Activated CD8-positive, alpha-beta memory T cell treated with anti-CD3 and anti-CD28 coated beads, Interleukin-2, amount 10 ng/mL, durations not matched to agents 7 days and 5 days (primary cell): ENCODE results near the gene GCNT1. TPM values are rescaled to one million over a fixed set of nuclear protein-coding genes. Genes with fewer than 3 reads are reported as not detected.
"Not testable (repeated sequence)": the region's sequence is repeated elsewhere in the genome, so short reads cannot be mapped to it uniquely, and the experiment has no call there.

Experiments
- ATAC-seq: fragments of 150-1000 bp; cut with Tn5 transposase; one replicate; pipeline ENCODE4 v1.10.0; 2021; ENCODE audit warnings: moderate library complexity
- CTCF ChIA-PET: fragments of 350-600 bp; sonication (Branson Sonifier 250); formaldehyde crosslinking; loops from one replicate; lab custom pipeline; 2021; ENCODE audit warnings: antibody characterized with exemption; lab: Charles Lee
- DNase-seq: peaks from one replicate; pipeline ENCODE4 v3.0.0-alpha.2; 2020
- H3K27ac Mint-ChIP-seq: one replicate; pipeline ENCODE4 v1.8.0; 2021; ENCODE audit warnings: mild to moderate bottlenecking, mixed read lengths
- H3K27me3 Mint-ChIP-seq: one replicate; pipeline ENCODE4 v1.8.0; 2021; ENCODE audit warnings: mixed read lengths
- H3K36me3 Mint-ChIP-seq: one replicate; pipeline ENCODE4 v1.8.0; 2021; ENCODE audit warnings: mild to moderate bottlenecking, mixed read lengths
- H3K4me1 Mint-ChIP-seq: one replicate; pipeline ENCODE4 v1.8.0; 2021; ENCODE audit warnings: mixed read lengths
- H3K4me3 Mint-ChIP-seq: one replicate; pipeline ENCODE4 v1.8.0; 2021; ENCODE audit warnings: mild to moderate bottlenecking, moderate library complexity, mixed read lengths
- H3K9me3 Mint-ChIP-seq: one replicate; pipeline ENCODE4 v1.8.0; 2022; ENCODE audit warnings: low read depth, mixed read lengths
- total RNA-seq, 2 experiments: library from RNA; stranded (reverse); gene quantifications; one replicate each; pipeline ENCODE4 v1.2.3, GENCODE V29; 2021

GCNT1 gene
- total RNA-seq, 2 experiments from 2014 or later: 23.0 to 25.0 TPM

GRCh38 chr9:76477818-76478217 is 18.8 kb downstream of the GCNT1 start:
- H3K4me3 Mint-ChIP-seq, CTCF ChIA-PET, H3K27ac Mint-ChIP-seq, H3K9me3 Mint-ChIP-seq, ATAC-seq, H3K4me1 Mint-ChIP-seq, DNase-seq, H3K27me3 Mint-ChIP-seq: not testable (repeated sequence)
- H3K36me3 Mint-ChIP-seq: peaks cover 31% of the 10 kb centered on the region

GRCh38 chr9:76478226-76478625 is 19.2 kb downstream of the GCNT1 start:
- Mint-ChIP-seq H3K27ac (no peak overlapping the region), H3K9me3 (peaks cover 10% of the 10 kb centered on the region), H3K4me3 (no peak overlapping the region), H3K36me3 (peaks cover 31% of the 10 kb centered on the region), H3K4me1 (no peaks in the 10 kb centered on the region), H3K27me3 (no peaks in the 10 kb centered on the region)
- DNase-seq (no peak), ATAC-seq (no peak)
- CTCF ChIA-PET: no interaction called here

- ATAC-seq, H3K9me3 Mint-ChIP-seq, H3K27me3 Mint-ChIP-seq, H3K4me1 Mint-ChIP-seq, DNase-seq, H3K27ac Mint-ChIP-seq, CTCF ChIA-PET, H3K4me3 Mint-ChIP-seq: not testable (repeated sequence)
- peaks cover 33% of the 10 kb centered on the region for H3K36me3 Mint-ChIP-seq
Measured at GRCh38 chr9:76479337-76479736, 20.4 kb downstream of the GCNT1 start.

GRCh38 chr9:76486151-76486550 is 27.2 kb downstream of the GCNT1 start:
- CTCF ChIA-PET: interaction anchor here (1.2 kb wide), 1 partner anchor 12 kb away, joined by 3 read pairs; no protein-coding TSS in a partner anchor
- ATAC-seq (no peak), DNase-seq (no peak)
- Mint-ChIP-seq H3K4me1 (peaks cover 21% of the 10 kb centered on the region), H3K27ac (no peak overlapping the region), H3K9me3 (peaks cover 5% of the 10 kb centered on the region), H3K4me3 (no peak overlapping the region), H3K36me3 (peaks cover 48% of the 10 kb centered on the region), H3K27me3 (no peaks in the 10 kb centered on the region)

- no peak for ATAC-seq
- H3K4me3 Mint-ChIP-seq: no peak overlapping the region
- CTCF ChIA-PET: no interaction called here
- no peak for DNase-seq
- H3K9me3 Mint-ChIP-seq: peaks cover 5% of the 10 kb centered on the region
- peaks cover 69% of the 10 kb centered on the region for H3K36me3 Mint-ChIP-seq
- H3K27ac Mint-ChIP-seq: no peak overlapping the region
- H3K27me3 Mint-ChIP-seq: no peaks in the 10 kb centered on the region
- H3K4me1 Mint-ChIP-seq: peaks cover 22% of the 10 kb centered on the region
Measured at GRCh38 chr9:76490249-76490990, 31.4 kb downstream of the GCNT1 start.

- DNase-seq, H3K27ac Mint-ChIP-seq, ATAC-seq, H3K27me3 Mint-ChIP-seq, H3K4me3 Mint-ChIP-seq, CTCF ChIA-PET, H3K9me3 Mint-ChIP-seq: not testable (repeated sequence)
- Mint-ChIP-seq H3K4me1 (peaks cover 22% of the 10 kb centered on the region), H3K36me3 (peaks cover 66% of the 10 kb centered on the region)
Measured at GRCh38 chr9:76491056-76491455, 32.1 kb downstream of the GCNT1 start.

- CTCF ChIA-PET, ATAC-seq, H3K27me3 Mint-ChIP-seq, H3K9me3 Mint-ChIP-seq, H3K27ac Mint-ChIP-seq, DNase-seq, H3K4me3 Mint-ChIP-seq: not testable (repeated sequence)
- H3K4me1 Mint-ChIP-seq: peaks cover 11% of the 10 kb centered on the region
- H3K36me3 Mint-ChIP-seq: peaks cover 52% of the 10 kb centered on the region
Measured at GRCh38 chr9:76493496-76493895, 34.5 kb downstream of the GCNT1 start.

GRCh38 chr9:76500061-76500460 is 41.1 kb downstream of the GCNT1 start:
- no peaks in the 10 kb centered on the region for H3K9me3 Mint-ChIP-seq
- peaks cover 54% of the 10 kb centered on the region for H3K36me3 Mint-ChIP-seq
- H3K27me3 Mint-ChIP-seq: no peaks in the 10 kb centered on the region
- no peak overlapping the region for H3K4me3 Mint-ChIP-seq
- no peak for DNase-seq
- CTCF ChIA-PET: no interaction called here
- peaks cover 8% of the 10 kb centered on the region for H3K4me1 Mint-ChIP-seq
- no peak for ATAC-seq
- no peak overlapping the region for H3K27ac Mint-ChIP-seq

GRCh38 chr9:76502746-76503145 is 43.8 kb downstream of the GCNT1 start:
- Mint-ChIP-seq H3K27ac (no peak overlapping the region), H3K4me3 (no peak overlapping the region), H3K36me3 (peaks cover 43% of the 10 kb centered on the region), H3K9me3 (no peaks in the 10 kb centered on the region), H3K27me3 (no peaks in the 10 kb centered on the region), H3K4me1 (peaks cover 8% of the 10 kb centered on the region)
- ATAC-seq: no peak
- CTCF ChIA-PET: interaction anchor here (0.9 kb wide), 1 partner anchor 75 kb away, joined by 3 read pairs; no protein-coding TSS in a partner anchor
- no peak for DNase-seq

GRCh38 chr9:76510041-76510440 is 51.1 kb downstream of the GCNT1 start:
- Mint-ChIP-seq H3K27me3 (no peaks in the 10 kb centered on the region), H3K27ac (no peak overlapping the region), H3K9me3 (no peaks in the 10 kb centered on the region), H3K4me1 (no peaks in the 10 kb centered on the region), H3K36me3 (peaks cover 7% of the 10 kb centered on the region), H3K4me3 (no peak overlapping the region)
- CTCF ChIA-PET: no interaction called here
- ATAC-seq (no peak), DNase-seq (no peak)

GRCh38 chr9:76510446-76510845 is 51.5 kb downstream of the GCNT1 start:
- ATAC-seq (no peak), DNase-seq (no peak)
- CTCF ChIA-PET: interaction anchor here (0.6 kb wide), 1 partner anchor 514 kb away, joined by 4 read pairs; no protein-coding TSS in a partner anchor
- H3K9me3 Mint-ChIP-seq: no peaks in the 10 kb centered on the region
- no peak overlapping the region for H3K27ac Mint-ChIP-seq
- no peaks in the 10 kb centered on the region for H3K4me1 Mint-ChIP-seq
- no peak overlapping the region for H3K4me3 Mint-ChIP-seq
- no peaks in the 10 kb centered on the region for H3K27me3 Mint-ChIP-seq
- H3K36me3 Mint-ChIP-seq: peaks cover 7% of the 10 kb centered on the region

- Mint-ChIP-seq H3K36me3 (peaks cover 4% of the 10 kb centered on the region), H3K9me3 (no peaks in the 10 kb centered on the region), H3K4me3 (no peak overlapping the region), H3K27me3 (no peaks in the 10 kb centered on the region), H3K27ac (no peak overlapping the region), H3K4me1 (peaks cover 13% of the 10 kb centered on the region)
- DNase-seq: no peak
- CTCF ChIA-PET: no interaction called here
- ATAC-seq: no peak
Measured at GRCh38 chr9:76512826-76513225, 53.8 kb downstream of the GCNT1 start.

GRCh38 chr9:76516350-76516749 is 57.4 kb downstream of the GCNT1 start:
- peak; percentile 27 for ATAC-seq
- Mint-ChIP-seq H3K27me3 (no peaks in the 10 kb centered on the region), H3K4me3 (no peak overlapping the region), H3K36me3 (peaks cover 5% of the 10 kb centered on the region), H3K27ac (no peak overlapping the region), H3K4me1 (peaks cover 13% of the 10 kb centered on the region), H3K9me3 (no peaks in the 10 kb centered on the region)
- CTCF ChIA-PET: interaction anchor here (1.0 to 1.3 kb wide), 3 partner anchors 10 to 57 kb away, joined by 3 to 4 read pairs (median 3); partner anchors contain the start of gene GCNT1
- no peak for DNase-seq

- H3K4me3 Mint-ChIP-seq: no peak overlapping the region
- CTCF ChIA-PET: interaction anchor here (1.0 to 1.3 kb wide), 3 partner anchors 9 to 58 kb away, joined by 3 to 4 read pairs (median 3); partner anchors contain the start of gene GCNT1
- no peak overlapping the region for H3K27ac Mint-ChIP-seq
- no peaks in the 10 kb centered on the region for H3K27me3 Mint-ChIP-seq
- ATAC-seq (no peak), DNase-seq (no peak)
- peaks cover 13% of the 10 kb centered on the region for H3K4me1 Mint-ChIP-seq
- no peaks in the 10 kb centered on the region for H3K9me3 Mint-ChIP-seq
- peaks cover 6% of the 10 kb centered on the region for H3K36me3 Mint-ChIP-seq
Measured at GRCh38 chr9:76516871-76517270, 57.9 kb downstream of the GCNT1 start.
